GM12875 (cell line): Measurements from ENCODE around the gene PRR19.

Source experiments
- H3K4me3 ChIP-seq: one replicate; pipeline ENCODE4 v1.5.1; 2011; ENCODE audit warnings: low read depth, low read length, control low read depth
- CTCF ChIP-seq: IDR thresholded peaks from 2 replicates; pipeline ENCODE4 v1.5.1; 2011; ENCODE audit warnings: low read depth, mild to moderate bottlenecking, control low read depth, inconsistent platforms, low read length, moderate library complexity, borderline replicate concordance; ENCODE audit not compliant: insufficient read depth

PRR19 gene

GRCh38 chr19:42294471-42295137 is 7.3 kb upstream of the PRR19 start:
- no peak overlapping the region for H3K4me3 ChIP-seq
- TF ChIP-seq CTCF, result no peak

- H3K4me3 ChIP-seq, result no peak overlapping the region
- 0 out of 2 replicates have a peak, but pooled peaks have one; percentile 10 for TF ChIP-seq CTCF
Measured at GRCh38 chr19:42295342-42295741, 6.6 kb upstream of the PRR19 start.

- TF ChIP-seq CTCF, result peak; percentile 98
- no peak overlapping the region for H3K4me3 ChIP-seq
Measured at GRCh38 chr19:42295831-42296525, 6.0 kb upstream of the PRR19 start.

DNA sequence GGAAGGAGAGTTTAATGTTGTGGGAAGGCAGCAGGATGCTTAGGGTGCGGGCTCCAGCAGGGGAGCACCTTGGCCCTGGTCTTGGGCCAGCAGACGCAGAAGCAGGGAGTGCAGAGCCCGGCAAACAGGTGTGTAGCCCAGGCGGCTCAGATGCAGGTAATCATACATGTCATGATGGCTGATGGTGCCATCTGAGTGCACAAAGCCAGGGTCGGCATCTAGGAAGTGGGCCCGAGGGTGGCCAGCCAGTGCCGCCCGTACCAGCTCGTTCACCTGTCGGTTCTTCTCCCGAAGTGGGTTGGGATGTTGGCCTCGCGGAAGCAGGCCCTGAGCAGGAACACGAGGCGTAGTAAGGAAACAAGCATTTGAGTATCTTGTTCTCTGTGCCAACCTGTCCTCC is 4.9 kb upstream of the PRR19 start:
- TF ChIP-seq CTCF, result no peak
- H3K4me3 ChIP-seq, result no peak overlapping the region

GRCh38 chr19:42303101-42303464 is 1.2 kb downstream of the PRR19 start:
- TF ChIP-seq CTCF, result no peak

DNA sequence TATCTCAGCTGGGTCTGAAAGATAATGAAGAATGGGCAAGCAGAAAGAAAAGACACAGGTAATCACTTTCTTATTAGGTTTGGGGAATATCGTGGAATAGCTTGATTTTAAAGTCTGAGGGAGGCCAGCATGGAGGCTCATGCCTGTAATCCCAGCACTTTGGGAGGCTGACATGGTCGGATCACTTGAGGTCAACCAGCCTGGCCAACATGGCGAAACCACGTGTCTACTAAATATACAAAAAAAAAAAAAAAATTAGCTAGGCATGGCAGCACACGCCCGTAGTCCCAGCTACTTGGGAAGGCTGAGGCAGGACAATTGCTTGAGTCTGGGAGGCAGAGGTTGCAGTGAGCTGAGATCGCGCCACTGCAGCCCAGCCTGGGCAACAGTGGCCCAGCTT is 1.9 kb downstream of the PRR19 start:
- no peak overlapping the region for H3K4me3 ChIP-seq
- TF ChIP-seq CTCF, result no peak

More at GRCh38 chr19:42303101-42303464, 1.2 kb downstream of the PRR19 start:
- peak overlapping the region; percentile 84 for H3K4me3 ChIP-seq

DNA sequence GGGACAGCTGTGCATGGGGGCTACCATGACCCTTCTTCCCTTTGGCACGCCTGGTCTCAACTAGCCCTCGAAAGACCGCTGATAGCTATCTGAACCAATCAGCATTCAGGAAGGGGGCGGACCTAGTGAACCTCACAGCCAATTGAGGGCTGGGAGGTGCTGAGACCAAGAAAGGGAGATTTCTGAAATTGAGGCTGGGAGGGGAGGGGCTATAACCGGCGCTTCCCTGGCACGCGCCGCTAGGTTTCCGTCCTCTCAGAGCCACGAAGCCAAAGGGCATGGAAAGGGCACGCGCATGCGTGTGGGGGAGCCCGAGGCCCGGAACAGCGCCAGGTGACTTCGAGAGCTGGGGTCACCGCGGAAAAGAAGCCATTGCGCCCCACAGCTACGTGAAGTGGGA is 4.7 kb downstream of the PRR19 start:
- H3K4me3 ChIP-seq, result no peak overlapping the region
- no peak for TF ChIP-seq CTCF
